Measurements from ENCODE around the gene ARHGEF16.
A peak's percentile ranks its signal among the peaks of the same experiment; 100 is the strongest.

- TF ChIP-seq, protein P1, sequence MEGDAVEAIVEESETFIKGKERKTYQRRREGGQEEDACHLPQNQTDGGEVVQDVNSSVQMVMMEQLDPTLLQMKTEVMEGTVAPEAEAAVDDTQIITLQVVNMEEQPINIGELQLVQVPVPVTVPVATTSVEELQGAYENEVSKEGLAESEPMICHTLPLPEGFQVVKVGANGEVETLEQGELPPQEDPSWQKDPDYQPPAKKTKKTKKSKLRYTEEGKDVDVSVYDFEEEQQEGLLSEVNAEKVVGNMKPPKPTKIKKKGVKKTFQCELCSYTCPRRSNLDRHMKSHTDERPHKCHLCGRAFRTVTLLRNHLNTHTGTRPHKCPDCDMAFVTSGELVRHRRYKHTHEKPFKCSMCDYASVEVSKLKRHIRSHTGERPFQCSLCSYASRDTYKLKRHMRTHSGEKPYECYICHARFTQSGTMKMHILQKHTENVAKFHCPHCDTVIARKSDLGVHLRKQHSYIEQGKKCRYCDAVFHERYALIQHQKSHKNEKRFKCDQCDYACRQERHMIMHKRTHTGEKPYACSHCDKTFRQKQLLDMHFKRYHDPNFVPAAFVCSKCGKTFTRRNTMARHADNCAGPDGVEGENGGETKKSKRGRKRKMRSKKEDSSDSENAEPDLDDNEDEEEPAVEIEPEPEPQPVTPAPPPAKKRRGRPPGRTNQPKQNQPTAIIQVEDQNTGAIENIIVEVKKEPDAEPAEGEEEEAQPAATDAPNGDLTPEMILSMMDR (IDR thresholded peaks at IDR 0.05) = peak; percentile 18 to 56 (median 49)
- TF ChIP-seq POLR2A (IDR thresholded peaks at IDR 0.05) = no peak
These were observed 63.8 kb downstream of the ARHGEF16 start for GRCh38 chr1:3518256-3518655.

Data from heart left ventricle (tissue), 13 donors.